ENCODE measurements around the gene LST1.

GRCh38 chr6:31579546-31580437, 6.3 kb upstream of the LST1 start:
- TF ChIP-seq, protein P1, sequence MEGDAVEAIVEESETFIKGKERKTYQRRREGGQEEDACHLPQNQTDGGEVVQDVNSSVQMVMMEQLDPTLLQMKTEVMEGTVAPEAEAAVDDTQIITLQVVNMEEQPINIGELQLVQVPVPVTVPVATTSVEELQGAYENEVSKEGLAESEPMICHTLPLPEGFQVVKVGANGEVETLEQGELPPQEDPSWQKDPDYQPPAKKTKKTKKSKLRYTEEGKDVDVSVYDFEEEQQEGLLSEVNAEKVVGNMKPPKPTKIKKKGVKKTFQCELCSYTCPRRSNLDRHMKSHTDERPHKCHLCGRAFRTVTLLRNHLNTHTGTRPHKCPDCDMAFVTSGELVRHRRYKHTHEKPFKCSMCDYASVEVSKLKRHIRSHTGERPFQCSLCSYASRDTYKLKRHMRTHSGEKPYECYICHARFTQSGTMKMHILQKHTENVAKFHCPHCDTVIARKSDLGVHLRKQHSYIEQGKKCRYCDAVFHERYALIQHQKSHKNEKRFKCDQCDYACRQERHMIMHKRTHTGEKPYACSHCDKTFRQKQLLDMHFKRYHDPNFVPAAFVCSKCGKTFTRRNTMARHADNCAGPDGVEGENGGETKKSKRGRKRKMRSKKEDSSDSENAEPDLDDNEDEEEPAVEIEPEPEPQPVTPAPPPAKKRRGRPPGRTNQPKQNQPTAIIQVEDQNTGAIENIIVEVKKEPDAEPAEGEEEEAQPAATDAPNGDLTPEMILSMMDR (IDR thresholded peaks at IDR 0.05 in 2 of 3, conservative IDR thresholded peaks at IDR 0.05 in 1 of 3; ENCODE audit: borderline replicate concordance in 1 of 3, insufficient read depth in 1 of 3, low read depth in 2 of 3, low read length in 2 of 3), result no peak
- TF ChIP-seq EGR1 (IDR thresholded peaks at IDR 0.05; ENCODE audit: low read depth), result no peak

Data from HCT116 (cell line).